HL-60 (cell line): Measurements from ENCODE around the gene DIP2B.

Source experiments
- GABPA ChIP-seq: IDR thresholded peaks from 2 replicates; pipeline ENCODE4 v1.6.1; 2012; ENCODE audit warnings: low read depth
- POLR2AphosphoS5 ChIP-seq: IDR thresholded peaks from 2 replicates; pipeline ENCODE4 v1.6.1; 2012; ENCODE audit warnings: low read depth
- TF ChIP-seq, protein P1 (sequence below): IDR thresholded peaks from one replicate; pipeline ENCODE4 v1.5.1; 2011; ENCODE audit warnings: low read length, control low read depth, inconsistent platforms; ENCODE audit not compliant: insufficient read depth
- TF ChIP-seq, protein P2 (sequence below): IDR thresholded peaks from 2 replicates; pipeline ENCODE4 v1.6.1; 2012; ENCODE audit warnings: low read depth; ENCODE audit not compliant: insufficient replicate concordance

DNA sequence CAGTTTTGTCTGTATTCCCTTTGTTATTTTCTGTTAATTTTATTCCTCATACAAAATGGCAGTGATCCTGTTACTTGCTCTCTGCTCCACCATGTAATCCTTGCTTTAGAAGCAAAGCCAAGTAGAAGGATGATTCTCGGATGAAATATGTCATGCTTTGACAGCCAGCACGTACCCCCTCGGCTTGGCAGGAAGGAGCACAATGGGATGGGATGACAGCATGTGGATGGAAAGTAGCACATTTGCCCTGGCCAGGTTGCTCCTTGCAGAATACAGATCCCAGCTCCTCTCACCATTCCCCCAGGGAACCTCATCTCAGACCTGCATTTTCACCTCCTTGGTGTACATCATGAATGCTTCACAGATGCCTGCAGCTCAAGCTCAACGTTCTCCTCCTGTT is 224.1 kb downstream of the DIP2B start:
- TF ChIP-seq, protein P1, sequence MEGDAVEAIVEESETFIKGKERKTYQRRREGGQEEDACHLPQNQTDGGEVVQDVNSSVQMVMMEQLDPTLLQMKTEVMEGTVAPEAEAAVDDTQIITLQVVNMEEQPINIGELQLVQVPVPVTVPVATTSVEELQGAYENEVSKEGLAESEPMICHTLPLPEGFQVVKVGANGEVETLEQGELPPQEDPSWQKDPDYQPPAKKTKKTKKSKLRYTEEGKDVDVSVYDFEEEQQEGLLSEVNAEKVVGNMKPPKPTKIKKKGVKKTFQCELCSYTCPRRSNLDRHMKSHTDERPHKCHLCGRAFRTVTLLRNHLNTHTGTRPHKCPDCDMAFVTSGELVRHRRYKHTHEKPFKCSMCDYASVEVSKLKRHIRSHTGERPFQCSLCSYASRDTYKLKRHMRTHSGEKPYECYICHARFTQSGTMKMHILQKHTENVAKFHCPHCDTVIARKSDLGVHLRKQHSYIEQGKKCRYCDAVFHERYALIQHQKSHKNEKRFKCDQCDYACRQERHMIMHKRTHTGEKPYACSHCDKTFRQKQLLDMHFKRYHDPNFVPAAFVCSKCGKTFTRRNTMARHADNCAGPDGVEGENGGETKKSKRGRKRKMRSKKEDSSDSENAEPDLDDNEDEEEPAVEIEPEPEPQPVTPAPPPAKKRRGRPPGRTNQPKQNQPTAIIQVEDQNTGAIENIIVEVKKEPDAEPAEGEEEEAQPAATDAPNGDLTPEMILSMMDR = no peak
- TF ChIP-seq, protein P2, sequence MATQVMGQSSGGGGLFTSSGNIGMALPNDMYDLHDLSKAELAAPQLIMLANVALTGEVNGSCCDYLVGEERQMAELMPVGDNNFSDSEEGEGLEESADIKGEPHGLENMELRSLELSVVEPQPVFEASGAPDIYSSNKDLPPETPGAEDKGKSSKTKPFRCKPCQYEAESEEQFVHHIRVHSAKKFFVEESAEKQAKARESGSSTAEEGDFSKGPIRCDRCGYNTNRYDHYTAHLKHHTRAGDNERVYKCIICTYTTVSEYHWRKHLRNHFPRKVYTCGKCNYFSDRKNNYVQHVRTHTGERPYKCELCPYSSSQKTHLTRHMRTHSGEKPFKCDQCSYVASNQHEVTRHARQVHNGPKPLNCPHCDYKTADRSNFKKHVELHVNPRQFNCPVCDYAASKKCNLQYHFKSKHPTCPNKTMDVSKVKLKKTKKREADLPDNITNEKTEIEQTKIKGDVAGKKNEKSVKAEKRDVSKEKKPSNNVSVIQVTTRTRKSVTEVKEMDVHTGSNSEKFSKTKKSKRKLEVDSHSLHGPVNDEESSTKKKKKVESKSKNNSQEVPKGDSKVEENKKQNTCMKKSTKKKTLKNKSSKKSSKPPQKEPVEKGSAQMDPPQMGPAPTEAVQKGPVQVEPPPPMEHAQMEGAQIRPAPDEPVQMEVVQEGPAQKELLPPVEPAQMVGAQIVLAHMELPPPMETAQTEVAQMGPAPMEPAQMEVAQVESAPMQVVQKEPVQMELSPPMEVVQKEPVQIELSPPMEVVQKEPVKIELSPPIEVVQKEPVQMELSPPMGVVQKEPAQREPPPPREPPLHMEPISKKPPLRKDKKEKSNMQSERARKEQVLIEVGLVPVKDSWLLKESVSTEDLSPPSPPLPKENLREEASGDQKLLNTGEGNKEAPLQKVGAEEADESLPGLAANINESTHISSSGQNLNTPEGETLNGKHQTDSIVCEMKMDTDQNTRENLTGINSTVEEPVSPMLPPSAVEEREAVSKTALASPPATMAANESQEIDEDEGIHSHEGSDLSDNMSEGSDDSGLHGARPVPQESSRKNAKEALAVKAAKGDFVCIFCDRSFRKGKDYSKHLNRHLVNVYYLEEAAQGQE = no peak
- TF ChIP-seq POLR2AphosphoS5 (no peak), GABPA (no peak)
